K562 (cell line): ENCODE results near the gene ZNF222. TPM values are rescaled to one million over a fixed set of nuclear protein-coding genes. Genes with fewer than 3 reads are reported as not detected.

Source experiments
- ATF1 ChIP-seq, 2 experiments: fragments of 450-650 bp in 1 of 2; IDR thresholded peaks; 2 replicates each; pipeline ENCODE4 v1.6.1; 2016; ENCODE audit warnings: missing compliant biosample characterization in 1 of 2, missing genetic modification characterization in 1 of 2
- CXXC5 ChIP-seq: fragments of 250-450 bp; sonication (Bioruptor Pico); IDR thresholded peaks from 2 replicates; pipeline ENCODE4 v1.8.0; 2022; ENCODE audit warnings: inconsistent platforms, mild to moderate bottlenecking, moderate library complexity
- DIDO1 ChIP-seq: fragments of 450-650 bp; IDR thresholded peaks from 2 replicates; pipeline ENCODE4 v1.6.1; 2016; ENCODE audit warnings: low read depth, missing biosample characterization, missing genetic modification characterization
- HCFC1 ChIP-seq: IDR thresholded peaks from 2 replicates; pipeline ENCODE4 v1.6.1; 2012; ENCODE audit warnings: low read depth, low read length, improper control_type of control experiment
- MYC ChIP-seq, 2 experiments: fragments of 250-450 bp in 1 of 2; sonication (Bioruptor Pico) in 1 of 2; IDR thresholded peaks; 2 replicates each; pipeline versions ENCODE4 v1.5.1 to v1.6.1; 2012 to 2021; ENCODE audit warnings: low read depth in 2 of 2, borderline replicate concordance in 1 of 2, improper control_type of control experiment in 1 of 2, low read length in 1 of 2, mild to moderate bottlenecking in 1 of 2, moderate library complexity in 1 of 2
- SPI1 ChIP-seq: IDR thresholded peaks from 2 replicates; pipeline ENCODE4 v1.6.1; 2011; ENCODE audit warnings: low read depth, low read length, control low read depth, borderline replicate concordance
- TAF1 ChIP-seq: IDR thresholded peaks from 2 replicates; pipeline ENCODE4 v1.6.1; 2011; ENCODE audit warnings: mild to moderate bottlenecking, low read length, moderate library complexity; ENCODE audit not compliant: insufficient read depth, control insufficient read depth, severe bottlenecking; ENCODE audit errors: extremely low read depth
- TAF7 ChIP-seq: fragments of 450-650 bp; IDR thresholded peaks from 2 replicates; pipeline ENCODE4 v1.6.1; 2016; ENCODE audit warnings: missing genetic modification characterization, missing compliant biosample characterization
- TFAP4 ChIP-seq: sonication (generic); formaldehyde crosslinking; IDR thresholded peaks from 2 replicates; pipeline ENCODE4 v1.8.0; 2022; ENCODE audit warnings: missing genetic modification reagents, mild to moderate bottlenecking, moderate library complexity, borderline replicate concordance
- VEZF1 ChIP-seq: fragments of 200-800 bp; sonication (Bioruptor generic); IDR thresholded peaks from 2 replicates; pipeline ENCODE4 v1.6.1; 2017; ENCODE audit warnings: missing genetic modification characterization, missing compliant biosample characterization
- ZNF197 ChIP-seq: fragments of 200-800 bp; sonication (Bioruptor generic); IDR thresholded peaks from 2 replicates; pipeline ENCODE4 v1.6.1; 2016; ENCODE audit warnings: low read depth, missing genetic modification characterization, missing compliant biosample characterization
- ZNF431 ChIP-seq: sonication (generic); formaldehyde crosslinking; IDR thresholded peaks from 2 replicates; pipeline ENCODE4 v1.8.0; 2022; ENCODE audit warnings: mild to moderate bottlenecking, missing genetic modification reagents
- polyA plus RNA-seq, 8 experiments: library from polyadenylated mRNA; depleted of rRNA in 4 of 8; stranded (reverse) in 5 of 8; unstranded in 3 of 8; fragments of >200 nt; fragmentation: Nextera tagmentation in 2 of 8; fragmentation: Illumina TruSeq in 1 of 8; extraction: Ambion mirVana in 2 of 8; extraction: Trizol in 1 of 8; gene quantifications; 2 replicates each; pipeline versions ENCODE4 v1.2.1 to v1.2.3, GENCODE V29; 2011 to 2014; ENCODE audit warnings: inconsistent platforms in 1 of 8, missing spikeins in 1 of 8
- total RNA-seq, 7 experiments: library from RNA; depleted of rRNA in 6 of 7; stranded (reverse); fragments of >200 nt in 6 of 7; fragmentation: Illumina TruSeq in 2 of 7; extraction: Trizol in 2 of 7; gene quantifications; 2 replicates each; pipeline versions ENCODE4 v1.2.1 to v1.2.3, GENCODE V29; 2011 to 2021; ENCODE audit warnings: low replicate concordance in 1 of 7
- TF ChIP-seq, protein P1 (sequence below), 2 experiments: IDR thresholded peaks; 2 replicates each; pipeline ENCODE4 v1.6.1; 2011; ENCODE audit warnings: borderline replicate concordance in 1 of 2, control low read depth in 1 of 2, low read depth in 1 of 2, low read length in 1 of 2, mild to moderate bottlenecking in 1 of 2, mixed read lengths in 1 of 2, moderate library complexity in 1 of 2; ENCODE audit not compliant: insufficient read depth in 1 of 2, insufficient read length in 1 of 2, poor library complexity in 1 of 2, severe bottlenecking in 1 of 2; ENCODE audit errors: extremely low read depth in 1 of 2
- TF ChIP-seq, protein P2 (sequence below): fragments of 250-450 bp; sonication (Bioruptor Pico); IDR thresholded peaks from 2 replicates; pipeline ENCODE4 v1.5.0; 2021; ENCODE audit warnings: mild to moderate bottlenecking, moderate library complexity
- TF ChIP-seq, protein P3 (sequence below): fragments of 250-450 bp; sonication (Bioruptor Pico); IDR thresholded peaks from 2 replicates; pipeline ENCODE4 v1.4.0; 2020; ENCODE audit warnings: mild to moderate bottlenecking

The ZNF222 gene
- total and polyA plus RNA-seq, 9 of the 15 experiments (the other 6 are each of a cell fraction or from before 2014, with no cell fraction given): 2.3 to 4.5 (median 3.0) TPM

GRCh38 chr19:44071824-44072542 is 46.8 kb downstream of the ZNF222 start, which contains the start of gene ZNF284 (continued):
- TF ChIP-seq TFAP4 (CRISPR knock-in tag): no peak
- TF ChIP-seq ZNF197 (CRISPR knock-in tag): peak; percentile 49; the same call in 1 of the 2 replicates
- TF ChIP-seq MYC (IDR thresholded peaks at IDR 0.05; ENCODE audit: low read depth, low read length): peak; percentile 52
- no peak for TF ChIP-seq MYC (CRISPR knock-in tag; IDR thresholded peaks at IDR 0.05; ENCODE audit: borderline replicate concordance, low read depth)
- peak; percentile 97 for TF ChIP-seq VEZF1 (CRISPR knock-in tag)
- TF ChIP-seq, protein P1, sequence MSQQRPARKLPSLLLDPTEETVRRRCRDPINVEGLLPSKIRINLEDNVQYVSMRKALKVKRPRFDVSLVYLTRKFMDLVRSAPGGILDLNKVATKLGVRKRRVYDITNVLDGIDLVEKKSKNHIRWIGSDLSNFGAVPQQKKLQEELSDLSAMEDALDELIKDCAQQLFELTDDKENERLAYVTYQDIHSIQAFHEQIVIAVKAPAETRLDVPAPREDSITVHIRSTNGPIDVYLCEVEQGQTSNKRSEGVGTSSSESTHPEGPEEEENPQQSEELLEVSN (IDR thresholded peaks at IDR 0.05; ENCODE audit: borderline replicate concordance in 1 of 2, extremely low read depth in 1 of 2, insufficient read depth in 1 of 2, insufficient read length in 1 of 2, low read depth in 1 of 2, low read length in 1 of 2, poor library complexity in 1 of 2, severe bottlenecking in 1 of 2): peak; percentile 72 to 75
- TF ChIP-seq HCFC1: peak; percentile 92
- TF ChIP-seq, protein P2, sequence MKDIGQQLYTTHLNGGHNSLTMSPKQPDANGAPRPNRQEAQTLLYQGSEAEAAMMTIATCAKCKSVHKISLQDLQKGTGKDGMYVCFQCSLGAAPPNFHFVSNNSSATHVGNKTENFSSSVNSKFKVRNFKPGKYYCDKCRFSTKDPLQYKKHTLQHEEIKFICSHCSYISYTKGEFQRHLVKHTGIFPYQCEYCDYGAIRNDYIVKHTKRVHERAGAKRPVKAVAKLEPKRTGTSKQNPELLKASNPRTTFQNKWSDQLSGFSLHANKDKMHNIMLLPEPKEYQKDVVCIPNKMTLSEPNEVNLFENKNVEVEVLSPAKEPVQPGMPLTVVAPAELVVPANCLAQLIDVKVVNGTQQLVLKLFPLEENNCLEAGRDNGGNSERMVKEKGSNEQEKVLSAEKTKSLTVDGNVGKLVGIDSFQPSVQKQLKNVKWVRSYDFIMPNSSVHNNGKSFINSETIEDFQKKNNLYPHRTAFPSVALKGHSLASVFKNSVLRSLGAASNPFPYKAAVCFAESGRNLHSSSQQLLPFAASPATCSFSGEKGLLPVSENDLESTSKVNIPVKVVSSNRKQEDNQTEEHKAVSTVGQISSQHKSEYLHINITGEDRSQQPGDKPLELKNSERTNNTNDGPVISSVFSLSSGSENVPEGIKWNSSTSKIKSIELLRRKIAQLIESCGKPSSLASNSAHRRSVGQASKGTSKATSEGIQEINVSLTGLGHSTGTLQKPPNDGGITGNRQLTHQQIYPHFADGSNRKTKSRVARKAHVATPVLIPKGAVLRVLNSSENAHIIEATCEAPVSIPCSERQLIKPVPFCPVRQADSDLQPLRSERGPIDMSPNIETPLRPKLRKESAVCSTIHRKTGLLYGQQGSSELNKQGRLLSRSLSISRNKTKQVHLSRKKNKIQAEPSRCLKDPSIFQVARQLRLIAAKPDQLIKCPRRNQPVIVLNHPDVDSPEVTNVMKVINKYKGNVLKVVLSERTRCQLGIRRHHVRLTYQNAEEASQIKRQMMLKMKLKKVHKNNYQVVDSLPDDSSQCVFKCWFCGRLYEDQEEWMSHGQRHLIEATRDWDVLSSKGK: 0 out of 2 replicates have a peak, but pooled peaks have one; percentile 32
- TF ChIP-seq, protein P3, sequence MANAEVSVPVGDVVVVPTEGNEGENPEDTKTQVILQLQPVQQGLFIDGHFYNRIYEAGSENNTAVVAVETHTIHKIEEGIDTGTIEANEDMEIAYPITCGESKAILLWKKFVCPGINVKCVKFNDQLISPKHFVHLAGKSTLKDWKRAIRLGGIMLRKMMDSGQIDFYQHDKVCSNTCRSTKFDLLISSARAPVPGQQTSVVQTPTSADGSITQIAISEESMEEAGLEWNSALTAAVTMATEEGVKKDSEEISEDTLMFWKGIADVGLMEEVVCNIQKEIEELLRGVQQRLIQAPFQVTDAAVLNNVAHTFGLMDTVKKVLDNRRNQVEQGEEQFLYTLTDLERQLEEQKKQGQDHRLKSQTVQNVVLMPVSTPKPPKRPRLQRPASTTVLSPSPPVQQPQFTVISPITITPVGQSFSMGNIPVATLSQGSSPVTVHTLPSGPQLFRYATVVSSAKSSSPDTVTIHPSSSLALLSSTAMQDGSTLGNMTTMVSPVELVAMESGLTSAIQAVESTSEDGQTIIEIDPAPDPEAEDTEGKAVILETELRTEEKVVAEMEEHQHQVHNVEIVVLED: peak; percentile 71
- no peak for TF ChIP-seq ATF1 (CRISPR knock-in tag; IDR thresholded peaks at IDR 0.05)
- TF ChIP-seq ATF1 (tag; IDR thresholded peaks at IDR 0.05): peak; percentile 89
- peak; percentile 34; the same call in 1 of the 2 replicates for TF ChIP-seq ZNF431 (CRISPR knock-in tag)
- TF ChIP-seq CXXC5 (CRISPR knock-in tag): peak; percentile 89
- peak; percentile 12 for TF ChIP-seq TAF1
- peak; percentile 40; the same call in 1 of the 2 replicates for TF ChIP-seq DIDO1 (tag)
- peak; percentile 85 for TF ChIP-seq SPI1
- 0 out of 2 replicates have a peak, but pooled peaks have one; percentile 31 for TF ChIP-seq TAF7 (tag)
